Lower leg skin (tissue), 4 donors: ENCODE results near the gene IL3. TPM values are rescaled to one million over a fixed set of nuclear protein-coding genes. Genes with fewer than 3 reads are reported as not detected.

ENCODE experiments used
- DNase-seq, 2 donors: peaks; one replicate each; pipeline ENCODE4 v3.0.0-alpha.2; 2019; ENCODE audit warnings: low spot score in 2 of 2
- H3K4me3 ChIP-seq: fragments of 200-600 bp; sonication (generic); 2 replicates; pipeline ENCODE4 v1.5.1; 2017; ENCODE audit warnings: mild to moderate bottlenecking, low read depth; ENCODE audit not compliant: poor library complexity, severe bottlenecking
- POLR2A ChIP-seq, 2 donors: fragments of 450-650 bp; IDR thresholded peaks; one replicate each; pipeline ENCODE4 v1.6.1; 2016 to 2017; ENCODE audit warnings: antibody characterized with exemption in 2 of 2, mild to moderate bottlenecking in 1 of 2, moderate library complexity in 1 of 2
- WGBS, 2 donors: methylation state at CpG; one replicate each; pipeline ENCODE4 v1.1.5; 2018; 5-methylcytosine and 5-hydroxymethylcytosine counted together
- intact Hi-C: fragments of 100-400 bp; cut with DNase I; formaldehyde crosslinking; loops from one replicate; pipeline ENCODE4 v1.15.0; 2023; ENCODE audit warnings: low total_unique reads
- total RNA-seq, 4 donors: library from RNA; depleted of rRNA; stranded (reverse); fragments of >200 nt; gene quantifications; one replicate each; pipeline ENCODE4 v1.1.0, GENCODE V29; 2016
- TF ChIP-seq, protein P1 (sequence below), 3 donors: fragments of 450-650 bp; IDR thresholded peaks; one replicate each; pipeline ENCODE4 v1.5.1; 2016; ENCODE audit warnings: antibody characterized with exemption in 3 of 3, mild to moderate bottlenecking in 3 of 3, moderate library complexity in 2 of 3

The IL3 gene
- total RNA-seq, 4 donors from 2014 or later = not detected

DNA sequence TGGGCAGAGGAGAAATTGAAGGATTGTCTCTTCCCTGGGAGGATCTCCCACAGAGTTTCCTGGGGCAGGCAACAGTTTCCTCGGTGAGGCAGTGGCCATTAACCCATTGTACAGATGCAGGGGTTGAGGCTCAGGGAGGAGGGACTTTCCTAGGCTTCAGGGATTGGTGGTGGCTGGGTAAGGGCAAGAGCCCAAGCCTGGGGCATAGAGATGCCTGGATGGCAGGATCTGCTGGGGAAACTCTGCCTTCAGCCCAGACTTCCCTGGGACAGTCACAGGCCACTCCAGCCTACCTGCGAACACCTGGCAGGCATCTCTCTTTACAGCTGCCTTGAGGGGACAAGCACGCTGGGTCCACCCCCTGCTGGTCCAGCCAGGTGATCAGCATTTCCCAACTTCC, 9.5 kb downstream of the IL3 start:
- no peak overlapping the region for H3K4me3 ChIP-seq
- no peak for DNase-seq
- TF ChIP-seq, protein P1, sequence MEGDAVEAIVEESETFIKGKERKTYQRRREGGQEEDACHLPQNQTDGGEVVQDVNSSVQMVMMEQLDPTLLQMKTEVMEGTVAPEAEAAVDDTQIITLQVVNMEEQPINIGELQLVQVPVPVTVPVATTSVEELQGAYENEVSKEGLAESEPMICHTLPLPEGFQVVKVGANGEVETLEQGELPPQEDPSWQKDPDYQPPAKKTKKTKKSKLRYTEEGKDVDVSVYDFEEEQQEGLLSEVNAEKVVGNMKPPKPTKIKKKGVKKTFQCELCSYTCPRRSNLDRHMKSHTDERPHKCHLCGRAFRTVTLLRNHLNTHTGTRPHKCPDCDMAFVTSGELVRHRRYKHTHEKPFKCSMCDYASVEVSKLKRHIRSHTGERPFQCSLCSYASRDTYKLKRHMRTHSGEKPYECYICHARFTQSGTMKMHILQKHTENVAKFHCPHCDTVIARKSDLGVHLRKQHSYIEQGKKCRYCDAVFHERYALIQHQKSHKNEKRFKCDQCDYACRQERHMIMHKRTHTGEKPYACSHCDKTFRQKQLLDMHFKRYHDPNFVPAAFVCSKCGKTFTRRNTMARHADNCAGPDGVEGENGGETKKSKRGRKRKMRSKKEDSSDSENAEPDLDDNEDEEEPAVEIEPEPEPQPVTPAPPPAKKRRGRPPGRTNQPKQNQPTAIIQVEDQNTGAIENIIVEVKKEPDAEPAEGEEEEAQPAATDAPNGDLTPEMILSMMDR (IDR thresholded peaks at IDR 0.05) = no peak
- TF ChIP-seq POLR2A (IDR thresholded peaks at IDR 0.05) = no peak
- whole genome bisulfite sequencing, 2 donors = 81 to 92% methylated on average over 3 of the region's 3 CpGs
- intact Hi-C loops = loop anchor here (10.0 kb wide), 1 partner anchor 295 kb away; the partner anchor contains the start of gene SLC22A5

DNA sequence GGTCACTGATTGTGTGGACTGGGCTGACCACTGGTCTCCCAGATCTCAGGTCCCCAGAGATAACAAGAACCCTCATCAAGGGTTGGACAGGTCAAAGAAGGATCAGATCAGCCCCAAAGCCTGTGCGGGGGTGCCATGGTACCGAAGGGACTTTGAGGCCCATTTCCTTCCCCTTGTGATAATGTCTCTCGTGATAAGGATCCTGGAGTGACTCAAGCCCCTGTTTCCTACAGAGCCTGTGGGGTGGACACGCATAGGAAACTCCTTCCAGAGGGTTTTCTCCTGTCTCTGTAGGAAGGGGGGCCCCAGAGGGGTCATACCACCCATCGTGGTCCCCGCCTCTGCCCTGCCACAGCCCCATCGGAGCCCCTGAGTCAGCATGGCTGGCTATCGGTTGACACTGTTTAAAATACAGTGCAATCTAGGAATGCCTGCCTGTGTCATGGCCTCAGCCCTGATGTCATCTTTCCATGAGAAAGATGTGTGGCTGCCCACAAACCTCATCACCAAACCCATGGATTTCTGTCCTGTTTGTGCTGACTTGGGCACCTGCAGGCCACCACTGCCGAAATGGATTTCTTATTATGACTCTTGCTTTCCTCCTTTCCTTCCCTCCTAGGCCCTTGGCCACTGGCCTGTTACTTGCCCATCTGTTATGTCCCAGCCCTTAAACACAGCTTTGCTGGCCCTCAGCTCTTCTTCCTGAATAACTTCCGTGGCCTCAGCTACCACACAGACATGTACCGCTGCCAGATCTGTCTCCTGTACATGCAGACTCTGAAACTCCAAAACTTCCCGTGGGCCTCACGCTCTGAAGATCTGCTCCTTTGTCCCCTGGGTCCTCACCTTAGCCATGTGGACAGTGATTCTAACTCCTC, 10.2 kb downstream of the IL3 start:
- H3K4me3 ChIP-seq = no peak overlapping the region
- DNase-seq = no peak
- intact Hi-C loops = no loop called here
- no peak for TF ChIP-seq POLR2A (IDR thresholded peaks at IDR 0.05)
- TF ChIP-seq, protein P1 (IDR thresholded peaks at IDR 0.05) = no peak
- WGBS, 2 donors = 80 to 83% methylated on average over 13 of the region's 13 CpGs

DNA sequence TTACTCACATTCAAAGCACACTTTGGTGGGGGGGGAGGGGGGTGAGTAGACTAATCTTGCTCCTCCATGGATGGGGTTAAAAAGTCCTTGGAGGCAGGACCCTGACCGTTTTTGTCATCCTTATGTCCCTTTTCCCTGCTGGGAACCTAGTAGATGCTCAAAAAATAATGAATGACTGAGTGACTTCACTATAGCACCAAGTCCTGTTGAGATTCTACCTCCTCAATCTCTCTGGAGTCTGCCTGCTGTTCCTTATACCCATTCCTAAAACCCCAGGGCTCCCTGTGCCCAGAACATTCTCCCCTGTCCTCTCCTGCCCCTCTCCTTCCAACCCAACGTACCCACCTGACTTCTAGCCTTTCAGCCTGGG, 10.9 kb downstream of the IL3 start:
- no peak overlapping the region for H3K4me3 ChIP-seq
- no peak for DNase-seq
- intact Hi-C loops = no loop called here
- TF ChIP-seq, protein P1 (IDR thresholded peaks at IDR 0.05) = no peak
- TF ChIP-seq POLR2A (IDR thresholded peaks at IDR 0.05) = no peak
- 75 to 86% methylated on average over 2 of the region's 2 CpGs for WGBS, 2 donors

DNA sequence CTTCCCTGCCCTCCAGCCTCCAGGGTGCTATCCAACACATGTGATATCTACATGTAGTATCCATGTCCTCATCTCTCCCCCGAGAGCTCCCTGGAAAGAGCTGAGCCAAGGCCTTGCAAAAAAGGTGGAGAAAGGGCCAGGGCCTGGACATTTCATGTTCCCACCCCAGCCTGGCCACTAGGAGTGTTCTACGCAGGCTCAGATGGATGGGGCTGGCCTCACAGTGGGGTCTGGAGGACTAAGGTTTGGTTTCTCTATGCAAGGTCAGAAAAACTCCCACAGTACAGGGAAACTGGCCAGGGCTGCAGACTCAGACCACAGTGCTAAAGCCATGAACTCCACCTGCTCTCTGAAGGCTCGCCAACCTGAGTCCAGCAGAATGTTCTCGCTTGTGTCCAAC, 11.6 kb downstream of the IL3 start:
- no peak for DNase-seq
- intact Hi-C loops = no loop called here
- WGBS, 2 donors = 91 to 95% methylated on average over 4 of the region's 4 CpGs
- TF ChIP-seq, protein P1 (IDR thresholded peaks at IDR 0.05) = no peak
- TF ChIP-seq POLR2A (IDR thresholded peaks at IDR 0.05) = no peak
- H3K4me3 ChIP-seq = no peak overlapping the region

DNA sequence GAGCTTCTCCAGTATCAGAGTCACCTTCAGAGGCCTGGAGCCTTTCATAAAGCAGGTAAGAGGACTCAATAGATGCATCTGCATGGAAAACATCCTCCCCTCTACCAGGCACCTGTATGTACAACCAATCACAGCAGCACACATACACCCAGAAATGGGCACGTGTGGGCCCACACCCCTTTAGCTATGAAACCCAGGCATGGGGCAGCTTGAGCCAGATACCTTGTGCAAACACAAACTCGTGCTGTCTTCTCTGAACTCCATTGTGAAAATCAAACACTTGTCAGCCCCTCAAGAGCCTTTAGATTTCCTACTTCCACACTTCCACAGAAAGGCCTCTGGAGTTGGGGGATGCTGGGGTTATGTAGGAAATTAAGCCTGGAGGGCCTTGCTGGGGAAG, 12.1 kb downstream of the IL3 start:
- TF ChIP-seq, protein P1 (IDR thresholded peaks at IDR 0.05) = no peak
- no peak for TF ChIP-seq POLR2A (IDR thresholded peaks at IDR 0.05)
- intact Hi-C loops = no loop called here
- H3K4me3 ChIP-seq = no peak overlapping the region
- no peak for DNase-seq
- WGBS, 2 donors = 84 to 88% methylated on average over 2 of the region's 2 CpGs
